ENCODE results near the gene TIMP2. TPM values are rescaled to one million over a fixed set of nuclear protein-coding genes. Genes with fewer than 3 reads are reported as not detected.

The TIMP2 gene
- total and polyA plus RNA-seq, 2 experiments from 2014 or later, result 20.9 to 63.3 TPM

- Histone ChIP-seq H3K4me2 (no peak overlapping the region), H4K20me1 (ENCODE audit: insufficient read depth, poor library complexity, severe bottlenecking) (no peaks in the 10 kb centered on the region), H3K79me2 (no peaks in the 10 kb centered on the region), H3K9me2 (replicated peaks; ENCODE audit: insufficient read depth) (no peaks in the 10 kb centered on the region), H3K4me3 (no peak overlapping the region), H3K9me3 (ENCODE audit: low read depth) (no peaks in the 10 kb centered on the region), H2AFZ (no peak overlapping the region), H3K36me3 (replicated peaks; ENCODE audit: insufficient read depth, low read depth) (no peaks in the 10 kb centered on the region), H3K27me3 (no peaks in the 10 kb centered on the region), H3K27ac (no peak overlapping the region), H3K4me1 (ENCODE audit: insufficient read depth) (no peaks in the 10 kb centered on the region)
- no peak for DNase-seq (ENCODE audit: low spot score)
- 87% methylated on average over 4 of the region's 4 CpGs for WGBS (ENCODE audit: low lambda C conversion rate, missing lambda C conversion rate)
- TF ChIP-seq CTCF (IDR thresholded peaks at IDR 0.05; ENCODE audit: poor library complexity) (no peak), EZH2 (IDR thresholded peaks at IDR 0.05; ENCODE audit: borderline replicate concordance) (no peak), EZH2phosphoT487 (IDR thresholded peaks at IDR 0.05; ENCODE audit: low read depth, severe bottlenecking, unreplicated experiment) (no peak)
These were observed 66.1 kb downstream of the TIMP2 start for GRCh38 chr17:78859051-78859450.

- WGBS (ENCODE audit: low lambda C conversion rate, missing lambda C conversion rate), result 87% methylated on average over 14 of the region's 14 CpGs
- no peak for DNase-seq (ENCODE audit: low spot score)
- H3K79me2 ChIP-seq, result no peaks in the 10 kb centered on the region
- no peak overlapping the region for H3K4me2 ChIP-seq
- H2AFZ ChIP-seq, result no peak overlapping the region
- TF ChIP-seq EZH2 (IDR thresholded peaks at IDR 0.05; ENCODE audit: borderline replicate concordance) (no peak), CTCF (IDR thresholded peaks at IDR 0.05; ENCODE audit: poor library complexity) (no peak), EZH2phosphoT487 (IDR thresholded peaks at IDR 0.05; ENCODE audit: low read depth, severe bottlenecking, unreplicated experiment) (no peak)
- no peaks in the 10 kb centered on the region for H3K9me2 ChIP-seq (replicated peaks; ENCODE audit: insufficient read depth)
- no peaks in the 10 kb centered on the region for H4K20me1 ChIP-seq (ENCODE audit: insufficient read depth, poor library complexity, severe bottlenecking)
- H3K27ac ChIP-seq, result no peak overlapping the region
- no peak overlapping the region for H3K4me3 ChIP-seq
- H3K27me3 ChIP-seq, result no peaks in the 10 kb centered on the region
- no peaks in the 10 kb centered on the region for H3K4me1 ChIP-seq (ENCODE audit: insufficient read depth)
- no peaks in the 10 kb centered on the region for H3K36me3 ChIP-seq (replicated peaks; ENCODE audit: insufficient read depth, low read depth)
- H3K9me3 ChIP-seq (ENCODE audit: low read depth), result no peaks in the 10 kb centered on the region
These were observed 67.9 kb downstream of the TIMP2 start for GRCh38 chr17:78857266-78857665.

GRCh38 chr17:78855561-78856165, 69.5 kb downstream of the TIMP2 start:
- no peak overlapping the region for H3K4me2 ChIP-seq
- no peaks in the 10 kb centered on the region for H3K9me3 ChIP-seq (ENCODE audit: low read depth)
- 98% methylated on average over 16 of the region's 25 CpGs for WGBS (ENCODE audit: low lambda C conversion rate, missing lambda C conversion rate)
- no peak overlapping the region for H3K27ac ChIP-seq
- H2AFZ ChIP-seq, result no peak overlapping the region
- H3K79me2 ChIP-seq, result no peaks in the 10 kb centered on the region
- no peaks in the 10 kb centered on the region for H3K9me2 ChIP-seq (replicated peaks; ENCODE audit: insufficient read depth)
- no peaks in the 10 kb centered on the region for H3K4me1 ChIP-seq (ENCODE audit: insufficient read depth)
- no peak overlapping the region for H3K4me3 ChIP-seq
- no peak for TF ChIP-seq CTCF (IDR thresholded peaks at IDR 0.05; ENCODE audit: poor library complexity)
- no peak for TF ChIP-seq EZH2 (IDR thresholded peaks at IDR 0.05; ENCODE audit: borderline replicate concordance)
- no peak for TF ChIP-seq EZH2phosphoT487 (IDR thresholded peaks at IDR 0.05; ENCODE audit: low read depth, severe bottlenecking, unreplicated experiment)
- DNase-seq (ENCODE audit: low spot score), result no peak
- H4K20me1 ChIP-seq (ENCODE audit: insufficient read depth, poor library complexity, severe bottlenecking), result no peaks in the 10 kb centered on the region
- H3K27me3 ChIP-seq, result no peaks in the 10 kb centered on the region
- no peaks in the 10 kb centered on the region for H3K36me3 ChIP-seq (replicated peaks; ENCODE audit: insufficient read depth, low read depth)
